Measurements from ENCODE around the gene TBC1D30.
"Not testable (repeated sequence)": the region's sequence is repeated elsewhere in the genome, so short reads cannot be mapped to it uniquely, and the experiment has no call there.

TBC1D30 gene

GRCh38 chr12:64806593-64807460 is 17.6 kb upstream of the TBC1D30 start:
- DNase-seq, result peak in 1 of 2 experiments; percentile 19

GRCh38 chr12:64808110-64808509 is 16.3 kb upstream of the TBC1D30 start:
- no peak for DNase-seq

- no peak for DNase-seq
These were observed 13.6 kb upstream of the TBC1D30 start for GRCh38 chr12:64810831-64811230.

GRCh38 chr12:64813723-64814122 is 10.7 kb upstream of the TBC1D30 start:
- DNase-seq, result peak in 1 of 2 experiments; percentile 18

- peak in 1 of 2 experiments; percentile 70 for DNase-seq
These were observed 10.0 kb upstream of the TBC1D30 start for GRCh38 chr12:64814432-64814831.

- no peak for DNase-seq
These were observed 4.5 kb upstream of the TBC1D30 start for GRCh38 chr12:64819816-64820402.

- DNase-seq, result no peak
These were observed 3.9 kb upstream of the TBC1D30 start for GRCh38 chr12:64820593-64820992.

GRCh38 chr12:64821116-64821630 is 3.3 kb upstream of the TBC1D30 start:
- DNase-seq, result no peak

- DNase-seq, result no peak
These were observed 332 bp upstream of the TBC1D30 start for GRCh38 chr12:64824130-64824499.

- DNase-seq, result peak; percentile 65 to 82
These were observed 935 bp downstream of the TBC1D30 start for GRCh38 chr12:64825143-64826021.

GRCh38 chr12:64826234-64826633 is 1.8 kb downstream of the TBC1D30 start:
- DNase-seq, result peak; percentile 74 to 86

GRCh38 chr12:64828713-64829112 is 4.3 kb downstream of the TBC1D30 start:
- no peak for DNase-seq

GRCh38 chr12:64833928-64834327 is 9.5 kb downstream of the TBC1D30 start:
- no peak for DNase-seq

GRCh38 chr12:64835901-64836300 is 11.5 kb downstream of the TBC1D30 start:
- DNase-seq, result no peak

GRCh38 chr12:64836856-64837255 is 12.4 kb downstream of the TBC1D30 start:
- no peak for DNase-seq

- DNase-seq, result no peak
These were observed 13.0 kb downstream of the TBC1D30 start for GRCh38 chr12:64837427-64837826.

GRCh38 chr12:64840119-64840518 is 15.7 kb downstream of the TBC1D30 start:
- peak in 1 of 2 experiments; percentile 5 for DNase-seq

- DNase-seq, result no peak
These were observed 16.7 kb downstream of the TBC1D30 start for GRCh38 chr12:64840949-64841717.

GRCh38 chr12:64848409-64848808 is 24.0 kb downstream of the TBC1D30 start:
- DNase-seq, result not testable (repeated sequence)

- DNase-seq, result no peak
These were observed 34.6 kb downstream of the TBC1D30 start for GRCh38 chr12:64858882-64859605.

- no peak for DNase-seq
These were observed 36.1 kb downstream of the TBC1D30 start for GRCh38 chr12:64860446-64860998.

All from NCI-H2081 (cell line).